ENCODE data around the gene C17orf100. TPM values are rescaled to one million over a fixed set of nuclear protein-coding genes. Genes with fewer than 3 reads are reported as not detected.

C17orf100 gene
- total RNA-seq, 3 donors from 2014 or later: 2.2 to 2.7 (median 2.3) TPM

DNA sequence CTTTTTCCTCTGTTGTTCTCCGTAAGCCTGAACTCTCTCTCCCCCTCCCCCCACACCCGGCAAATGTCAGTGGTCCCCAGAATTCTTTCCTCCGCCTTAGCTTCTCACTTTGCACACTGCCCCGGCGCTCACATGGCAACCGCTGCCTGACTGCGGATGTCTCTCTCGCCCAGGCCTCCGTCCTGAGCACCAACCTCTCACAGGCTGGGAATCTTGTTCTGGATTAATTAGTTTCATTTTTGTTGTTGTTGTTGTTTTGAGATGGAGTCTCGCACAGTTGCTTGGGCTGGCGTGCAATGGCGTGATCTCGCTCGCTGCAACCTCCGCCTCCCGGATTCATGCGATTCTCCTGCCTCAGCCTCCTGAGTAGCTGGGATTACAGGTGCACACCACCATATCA lies 16.7 kb downstream of the C17orf100 start:
- no peak for DNase-seq
- H3K4me1 ChIP-seq (ENCODE audit: low read depth): no peaks in the 10 kb centered on the region
- H3K4me3 ChIP-seq: no peak overlapping the region
- no peak for ATAC-seq
- no peaks in the 10 kb centered on the region for H3K9me3 ChIP-seq
- intact Hi-C loops (cut with DNase I, micrococcal nuclease): loop anchor here in 1 of 2 donors (10.0 kb wide), 1 partner anchor 327 kb away; the partner anchor contains the start of gene ALOX12
- TF ChIP-seq, protein P1, sequence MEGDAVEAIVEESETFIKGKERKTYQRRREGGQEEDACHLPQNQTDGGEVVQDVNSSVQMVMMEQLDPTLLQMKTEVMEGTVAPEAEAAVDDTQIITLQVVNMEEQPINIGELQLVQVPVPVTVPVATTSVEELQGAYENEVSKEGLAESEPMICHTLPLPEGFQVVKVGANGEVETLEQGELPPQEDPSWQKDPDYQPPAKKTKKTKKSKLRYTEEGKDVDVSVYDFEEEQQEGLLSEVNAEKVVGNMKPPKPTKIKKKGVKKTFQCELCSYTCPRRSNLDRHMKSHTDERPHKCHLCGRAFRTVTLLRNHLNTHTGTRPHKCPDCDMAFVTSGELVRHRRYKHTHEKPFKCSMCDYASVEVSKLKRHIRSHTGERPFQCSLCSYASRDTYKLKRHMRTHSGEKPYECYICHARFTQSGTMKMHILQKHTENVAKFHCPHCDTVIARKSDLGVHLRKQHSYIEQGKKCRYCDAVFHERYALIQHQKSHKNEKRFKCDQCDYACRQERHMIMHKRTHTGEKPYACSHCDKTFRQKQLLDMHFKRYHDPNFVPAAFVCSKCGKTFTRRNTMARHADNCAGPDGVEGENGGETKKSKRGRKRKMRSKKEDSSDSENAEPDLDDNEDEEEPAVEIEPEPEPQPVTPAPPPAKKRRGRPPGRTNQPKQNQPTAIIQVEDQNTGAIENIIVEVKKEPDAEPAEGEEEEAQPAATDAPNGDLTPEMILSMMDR (IDR thresholded peaks at IDR 0.05): no peak
- H3K36me3 ChIP-seq (ENCODE audit: low read depth): no peaks in the 10 kb centered on the region

DNA sequence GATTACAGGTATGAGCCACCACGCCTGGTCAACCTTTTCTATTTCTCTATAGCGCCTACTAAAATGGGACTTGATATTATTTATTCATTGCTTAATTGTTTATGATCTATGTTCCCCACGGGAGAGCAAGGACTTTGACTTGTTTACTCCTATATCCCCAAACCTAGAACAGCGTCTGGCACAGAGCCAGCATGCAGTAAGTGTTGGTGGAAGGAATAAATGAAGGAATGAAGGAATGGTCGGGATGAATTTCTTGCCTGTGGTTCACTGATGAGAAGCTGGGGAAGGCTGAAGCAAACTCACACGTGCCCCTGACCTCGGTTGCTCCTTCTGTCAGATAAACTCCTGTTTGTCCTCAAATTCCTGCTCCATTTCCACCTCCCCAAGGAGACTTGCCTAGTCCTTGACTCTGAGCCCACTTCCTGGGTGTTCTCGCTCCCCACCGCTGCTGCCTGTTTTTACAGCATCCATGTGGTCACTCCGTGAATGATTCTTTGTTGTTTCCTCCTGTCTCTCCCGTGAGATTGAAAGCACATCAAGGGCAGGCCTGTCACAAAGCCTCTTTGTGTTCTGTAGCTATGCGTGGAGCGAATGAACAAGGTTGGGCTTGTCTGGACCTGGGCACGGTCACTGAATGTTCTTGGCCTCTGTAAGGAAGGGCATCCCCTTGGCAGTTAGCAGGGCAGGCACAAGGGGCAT lies 17.3 kb downstream of the C17orf100 start:
- Histone ChIP-seq H3K36me3 (ENCODE audit: low read depth) (no peaks in the 10 kb centered on the region), H3K4me3 (no peak overlapping the region), H3K4me1 (ENCODE audit: low read depth) (no peaks in the 10 kb centered on the region), H3K9me3 (no peaks in the 10 kb centered on the region)
- intact Hi-C loops (cut with DNase I, micrococcal nuclease): loop anchor here in 1 of 2 donors (10.0 kb wide), 1 partner anchor 326 kb away; the partner anchor contains the start of gene ALOX12
- TF ChIP-seq, protein P1 (IDR thresholded peaks at IDR 0.05): no peak
- no peak for ATAC-seq
- no peak for DNase-seq

DNA sequence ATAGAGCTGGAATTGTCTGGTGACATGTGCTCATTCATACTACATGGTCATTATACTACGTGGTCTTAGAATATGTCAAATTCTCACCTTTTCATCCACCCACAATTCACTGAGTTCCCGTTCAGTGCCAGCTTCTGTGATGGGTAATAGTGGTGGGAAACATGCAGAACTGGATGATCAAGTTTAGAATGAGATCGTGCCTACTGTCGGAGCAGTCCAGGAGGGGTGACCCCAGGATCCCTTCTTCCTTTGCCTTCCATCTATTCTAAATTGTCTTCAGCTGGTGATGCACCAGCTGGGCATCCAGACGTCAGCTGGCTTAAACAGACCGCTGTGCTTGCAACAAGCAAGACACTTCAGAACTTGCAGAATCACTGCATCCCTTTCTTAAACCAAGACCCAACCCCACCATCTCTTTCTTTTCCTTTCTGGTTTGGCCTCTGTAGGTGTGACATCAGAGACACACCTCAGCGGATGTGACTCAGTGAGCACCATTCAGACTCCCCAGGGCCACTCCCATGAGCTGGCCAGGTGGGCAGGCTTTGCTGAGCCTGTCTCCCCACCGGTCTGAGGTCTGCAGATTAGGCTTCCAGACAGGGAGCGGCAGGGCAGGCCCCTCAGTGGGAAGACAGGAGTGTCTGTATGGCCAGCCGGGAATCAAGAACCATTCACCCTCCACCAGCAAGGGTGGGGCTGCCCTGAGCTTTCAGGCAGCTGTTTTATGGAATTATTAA lies 18.1 kb downstream of the C17orf100 start:
- Histone ChIP-seq H3K4me3 (no peak overlapping the region), H3K4me1 (ENCODE audit: low read depth) (no peaks in the 10 kb centered on the region), H3K36me3 (ENCODE audit: low read depth) (no peaks in the 10 kb centered on the region), H3K9me3 (no peaks in the 10 kb centered on the region)
- TF ChIP-seq, protein P1 (IDR thresholded peaks at IDR 0.05): no peak
- ATAC-seq (peak; percentile 42), DNase-seq (no peak)
- intact Hi-C loops (cut with DNase I, micrococcal nuclease): loop anchor here in 1 of 2 donors (10.0 kb wide), 1 partner anchor 325 kb away; the partner anchor contains the start of gene ALOX12

DNA sequence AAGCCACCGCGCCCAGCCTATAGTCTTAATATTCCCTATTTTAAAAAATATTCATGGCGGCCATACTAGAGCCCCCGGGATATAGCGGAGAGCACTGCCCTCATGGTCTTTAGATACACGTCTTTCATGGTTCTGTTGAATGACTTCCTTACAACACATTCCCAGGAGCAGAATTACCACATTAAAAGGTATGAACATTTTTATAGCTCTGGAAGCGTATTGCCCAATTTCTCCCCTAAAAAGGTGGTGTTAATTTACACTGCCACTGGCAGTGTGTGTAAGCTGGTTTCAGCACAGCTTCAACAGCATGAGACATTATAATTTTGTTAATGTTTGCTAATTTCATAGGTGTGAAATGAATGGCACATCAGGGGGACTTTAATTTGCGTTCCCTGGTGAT lies 19.0 kb downstream of the C17orf100 start:
- H3K4me1 ChIP-seq (ENCODE audit: low read depth): no peaks in the 10 kb centered on the region
- DNase-seq (no peak), ATAC-seq (no peak)
- H3K9me3 ChIP-seq: no peaks in the 10 kb centered on the region
- no peak overlapping the region for H3K4me3 ChIP-seq
- H3K36me3 ChIP-seq (ENCODE audit: low read depth): no peaks in the 10 kb centered on the region
- TF ChIP-seq, protein P1 (IDR thresholded peaks at IDR 0.05): no peak
- intact Hi-C loops (cut with DNase I, micrococcal nuclease): no loop called here

DNA sequence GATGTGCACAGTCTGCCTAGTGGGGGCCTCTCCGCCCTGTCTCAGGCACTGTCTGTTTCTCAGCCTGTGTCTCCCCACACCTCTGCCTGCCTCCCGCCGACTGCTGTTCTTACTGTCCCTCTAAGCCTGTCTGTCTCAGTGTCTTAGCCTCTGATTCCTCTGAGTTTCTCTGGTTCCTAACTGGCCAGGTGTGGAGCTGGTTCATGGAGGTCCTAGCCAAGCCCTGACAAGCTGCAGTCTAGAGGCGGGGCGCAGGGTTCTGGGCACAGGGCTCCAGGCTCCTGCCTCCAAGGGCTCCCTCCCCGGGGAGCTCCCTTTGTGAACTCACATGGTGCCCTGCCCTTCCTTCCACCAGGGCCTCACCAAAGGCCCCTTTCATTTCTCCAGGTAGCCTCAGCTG lies 19.4 kb downstream of the C17orf100 start:
- H3K36me3 ChIP-seq (ENCODE audit: low read depth): no peaks in the 10 kb centered on the region
- H3K4me1 ChIP-seq (ENCODE audit: low read depth): no peaks in the 10 kb centered on the region
- no peak for ATAC-seq
- H3K4me3 ChIP-seq: no peak overlapping the region
- no peaks in the 10 kb centered on the region for H3K9me3 ChIP-seq
- intact Hi-C loops (cut with DNase I, micrococcal nuclease): no loop called here
- TF ChIP-seq, protein P1 (IDR thresholded peaks at IDR 0.05): no peak
- DNase-seq: no peak

Data from mucosa of descending colon (tissue), 3 donors.